ENCODE measurements around the gene GPR137B.

Gene GPR137B

GRCh38 chr1:236258114-236258622, 115.8 kb downstream of the GPR137B start:
- TF ChIP-seq CTCF (IDR thresholded peaks at IDR 0.05; ENCODE audit: low read depth, low read length, missing control alignments), result no peak
- no peak for DNase-seq (ENCODE audit: low read depth)
- no peak overlapping the region for H3K4me3 ChIP-seq (ENCODE audit: low read depth, low read length)
